Left lung (tissue), 10 donors: ENCODE measurements around the gene GET4. TPM values are rescaled to one million over a fixed set of nuclear protein-coding genes. Genes with fewer than 3 reads are reported as not detected.

Source experiments
- ATAC-seq: fragments of 200-7000 bp; cut with Tn5 transposase; one replicate; pipeline ENCODE4 v1.9.1; 2020; ENCODE audit warnings: moderate library complexity
- DNase-seq, 4 donors: peaks; one replicate each; pipeline ENCODE4 v3.0.0-alpha.2; 2013 to 2020
- H3K27ac ChIP-seq, 2 donors: fragments of 200-600 bp; sonication (generic) in 1 of 2; one replicate each; pipeline versions ENCODE4 v1.5.0 to v1.8.0; 2020 to 2021
- H3K27me3 ChIP-seq, 2 donors: fragments of 200-600 bp; sonication (generic) in 1 of 2; one replicate each; pipeline versions ENCODE4 v1.5.0 to v1.8.0; 2020 to 2021
- H3K36me3 ChIP-seq, 2 donors: fragments of 200-600 bp; sonication (generic) in 1 of 2; one replicate each; pipeline versions ENCODE4 v1.5.0 to v1.8.0; 2020 to 2021
- H3K4me1 ChIP-seq, 2 donors: fragments of 200-600 bp; one replicate each; pipeline ENCODE4 v1.8.0; 2021
- H3K4me3 ChIP-seq, 2 donors: fragments of 200-600 bp; sonication (generic) in 1 of 2; one replicate each; pipeline versions ENCODE4 v1.5.0 to v1.8.0; 2020 to 2021; ENCODE audit warnings: mild to moderate bottlenecking in 1 of 2
- H3K9me3 ChIP-seq, 2 donors: fragments of 200-600 bp; sonication (generic) in 1 of 2; one replicate each; pipeline versions ENCODE4 v1.5.0 to v1.8.0; 2020 to 2021
- CTCF ChIP-seq, 2 donors: fragments of 200-600 bp; sonication (generic) in 1 of 2; IDR thresholded peaks; one replicate each; pipeline versions ENCODE4 v1.5.0 to v1.8.0; 2021; ENCODE audit warnings: antibody characterized with exemption in 2 of 2
- intact Hi-C, 2 donors: fragments of 100-400 bp; cut with DNase I; formaldehyde crosslinking; loops; one replicate each; pipeline versions ENCODE4 v1.11.2 to v1.14.2; 2022
- polyA plus RNA-seq, 6 donors: library from polyadenylated mRNA; unstranded; fragments of 120-200 nt; gene quantifications; one replicate each; pipeline ENCODE4 v1.2.1, GENCODE V29; 2013; ENCODE audit not compliant: insufficient read length in 6 of 6
- total RNA-seq, 2 donors: library from RNA; stranded (reverse); fragmentation: NEBNext Ultra II Directional; extraction: Animal tissue kit (Norgen Biotek cat#: 25700); gene quantifications; one replicate each; pipeline ENCODE4 v1.2.1, GENCODE V29; 2021
- donor health status: DM: no; HTN: yes; CAD: no.
- donor health status: DM: no; HTN: no; CAD: no.

GET4 gene
- total and polyA plus RNA-seq, 8 donors = 25.0 to 39.0 (median 31.1) TPM

- intact Hi-C loops = no loop called here
- ATAC-seq (no peak), DNase-seq (peak in 2 of 4 donors; percentile 24 to 37)
- Histone ChIP-seq H3K27ac (no peak overlapping the region), H3K27me3 (no peaks in the 10 kb centered on the region), H3K4me1 (peaks cover 0 to 52% of the 10 kb centered on the region in 2 donors), H3K36me3 (peaks cover 0 to 6% of the 10 kb centered on the region in 2 donors), H3K9me3 (no peaks in the 10 kb centered on the region), H3K4me3 (no peak overlapping the region)
- no peak for TF ChIP-seq CTCF (IDR thresholded peaks at IDR 0.05)
Measured at GRCh38 chr7:929311-929711, 53.0 kb downstream of the GET4 start.

- H3K4me1 ChIP-seq = peaks cover 0 to 36% of the 10 kb centered on the region in 2 donors
- no peak overlapping the region for H3K4me3 ChIP-seq
- no peaks in the 10 kb centered on the region for H3K27me3 ChIP-seq
- H3K9me3 ChIP-seq = no peaks in the 10 kb centered on the region
- ATAC-seq (peak; percentile 20), DNase-seq (peak in 2 of 4 donors; percentile 1 to 51)
- H3K36me3 ChIP-seq = peaks cover 0 to 12% of the 10 kb centered on the region in 2 donors
- H3K27ac ChIP-seq = peak overlapping the region in 1 of 2 donors; percentile 20
- intact Hi-C loops = no loop called here
- no peak for TF ChIP-seq CTCF (IDR thresholded peaks at IDR 0.05)
Measured at GRCh38 chr7:930975-931758, 54.8 kb downstream of the GET4 start.

GRCh38 chr7:931871-932650, 55.7 kb downstream of the GET4 start:
- DNase-seq = peak in 1 of 4 donors; percentile 60
- Histone ChIP-seq H3K36me3 (peaks cover 0 to 12% of the 10 kb centered on the region in 2 donors), H3K27ac (no peak overlapping the region), H3K9me3 (no peaks in the 10 kb centered on the region), H3K4me3 (no peak overlapping the region), H3K4me1 (peaks cover 0 to 36% of the 10 kb centered on the region in 2 donors), H3K27me3 (no peaks in the 10 kb centered on the region)
- ATAC-seq = no peak
- intact Hi-C loops = no loop called here
- no peak for TF ChIP-seq CTCF (IDR thresholded peaks at IDR 0.05)

- Histone ChIP-seq H3K36me3 (peaks cover 0 to 12% of the 10 kb centered on the region in 2 donors), H3K4me1 (peaks cover 0 to 31% of the 10 kb centered on the region in 2 donors), H3K27me3 (no peaks in the 10 kb centered on the region), H3K27ac (no peak overlapping the region), H3K4me3 (no peak overlapping the region), H3K9me3 (no peaks in the 10 kb centered on the region)
- ATAC-seq = no peak
- peak in 1 of 4 donors; percentile 43 for DNase-seq
- intact Hi-C loops = no loop called here
- TF ChIP-seq CTCF (IDR thresholded peaks at IDR 0.05) = no peak
Measured at GRCh38 chr7:932651-932975, 56.3 kb downstream of the GET4 start.
